K562 (cell line): ENCODE results near the gene SNX14. TPM values are rescaled to one million over a fixed set of nuclear protein-coding genes. Genes with fewer than 3 reads are reported as not detected.

ENCODE experiments used
- ASH1L ChIP-seq: fragments of 450-650 bp; IDR thresholded peaks from 2 replicates; pipeline ENCODE4 v1.6.1; 2018; ENCODE audit warnings: borderline replicate concordance, mild to moderate bottlenecking, low read depth; ENCODE audit not compliant: partially characterized antibody
- BRD4 ChIP-seq: fragments of 200-600 bp; sonication (generic); IDR thresholded peaks from 2 replicates; pipeline ENCODE4 v1.6.1; 2017; ENCODE audit warnings: inconsistent platforms
- CAMTA2 ChIP-seq: fragments of 250-450 bp; sonication (Bioruptor Pico); conservative IDR thresholded peaks from 2 replicates; pipeline ENCODE4 v1.5.1; 2022
- CHD2 ChIP-seq: IDR thresholded peaks from 2 replicates; pipeline ENCODE4 v1.6.1; 2011; ENCODE audit warnings: low read depth, low read length
- CREB1 ChIP-seq, 2 experiments: sonication (generic) in 1 of 2; formaldehyde crosslinking in 1 of 2; IDR thresholded peaks; 2 replicates each; pipeline versions ENCODE4 v1.6.1 to v1.8.0; 2012 to 2022; ENCODE audit warnings: inconsistent platforms in 1 of 2, mild to moderate bottlenecking in 1 of 2, missing genetic modification reagents in 1 of 2, moderate library complexity in 1 of 2
- DACH1 ChIP-seq: fragments of 450-650 bp; IDR thresholded peaks from 2 replicates; pipeline ENCODE4 v1.6.1; 2018; ENCODE audit not compliant: partially characterized antibody
- LARP7 ChIP-seq: fragments of 450-650 bp; IDR thresholded peaks from 2 replicates; pipeline ENCODE4 v1.6.1; 2016
- MAFK ChIP-seq: IDR thresholded peaks from 2 replicates; pipeline ENCODE4 v1.6.1; 2011; ENCODE audit warnings: low read length, improper control_type of control experiment
- NR3C1 ChIP-seq: sonication (generic); formaldehyde crosslinking; IDR thresholded peaks from 2 replicates; pipeline ENCODE4 v1.8.1; 2022; ENCODE audit warnings: missing genetic modification reagents
- PRPF4 ChIP-seq: fragments of 200-400 bp; formaldehyde crosslinking; IDR thresholded peaks from one replicate; pipeline ENCODE4 v1.6.1; 2017; ENCODE audit warnings: low read length, low read depth, mild to moderate bottlenecking; ENCODE audit not compliant: insufficient read depth, poor library complexity, severe bottlenecking
- PURB ChIP-seq: sonication (generic); formaldehyde crosslinking; IDR thresholded peaks from 2 replicates; pipeline ENCODE4 v1.9.0; 2021; ENCODE audit warnings: low read depth, mild to moderate bottlenecking, missing genetic modification reagents
- RB1 ChIP-seq: fragments of 450-650 bp; IDR thresholded peaks from 2 replicates; pipeline ENCODE4 v1.6.1; 2017; ENCODE audit warnings: low read depth, mild to moderate bottlenecking
- RBM39 ChIP-seq: fragments of 200-400 bp; formaldehyde crosslinking; optimal IDR thresholded peaks from 2 replicates; pipeline ENCODE3; 2018; ENCODE audit warnings: low read depth, low read length
- SMAD1 ChIP-seq: fragments of 150-350 bp; IDR thresholded peaks from 2 replicates; pipeline ENCODE4 v1.6.1; 2014; ENCODE audit warnings: low read length, low read depth; ENCODE audit not compliant: partially characterized antibody
- SMARCE1 ChIP-seq: fragments of 450-650 bp; IDR thresholded peaks from 2 replicates; pipeline ENCODE4 v1.7.1; 2016; ENCODE audit warnings: mild to moderate bottlenecking
- TCF3 ChIP-seq: sonication (generic); formaldehyde crosslinking; IDR thresholded peaks from 2 replicates; pipeline ENCODE4 v1.4.0; 2020; ENCODE audit warnings: mild to moderate bottlenecking, missing genetic modification reagents
- ZNF165 ChIP-seq: fragments of 250-450 bp; sonication (Bioruptor Pico); IDR thresholded peaks from 2 replicates; pipeline ENCODE4 v1.4.0; 2020; ENCODE audit warnings: borderline replicate concordance
- ZNF282 ChIP-seq: sonication (generic); formaldehyde crosslinking; IDR thresholded peaks from 2 replicates; pipeline ENCODE4 v1.8.1; 2023; ENCODE audit warnings: missing genetic modification reagents
- ZNF589 ChIP-seq: fragments of 200-800 bp; sonication (Bioruptor generic); IDR thresholded peaks from 2 replicates; pipeline ENCODE4 v1.6.1; 2016; ENCODE audit warnings: low read depth, missing genetic modification characterization, missing compliant biosample characterization
- ZSCAN32 ChIP-seq: fragments of 450-650 bp; formaldehyde crosslinking; IDR thresholded peaks from 2 replicates; pipeline ENCODE4 v1.4.0; 2020; ENCODE audit warnings: mild to moderate bottlenecking, moderate library complexity
- polyA plus RNA-seq, 8 experiments: library from polyadenylated mRNA; depleted of rRNA in 4 of 8; stranded (reverse) in 5 of 8; unstranded in 3 of 8; fragments of >200 nt; fragmentation: Nextera tagmentation in 2 of 8; fragmentation: Illumina TruSeq in 1 of 8; extraction: Ambion mirVana in 2 of 8; extraction: Trizol in 1 of 8; gene quantifications; 2 replicates each; pipeline versions ENCODE4 v1.2.1 to v1.2.3, GENCODE V29; 2011 to 2014; ENCODE audit warnings: inconsistent platforms in 1 of 8, missing spikeins in 1 of 8
- total RNA-seq, 7 experiments: library from RNA; depleted of rRNA in 6 of 7; stranded (reverse); fragments of >200 nt in 6 of 7; fragmentation: Illumina TruSeq in 2 of 7; extraction: Trizol in 2 of 7; gene quantifications; 2 replicates each; pipeline versions ENCODE4 v1.2.1 to v1.2.3, GENCODE V29; 2011 to 2021; ENCODE audit warnings: low replicate concordance in 1 of 7
- TF ChIP-seq, protein P1 (sequence below): sonication (generic); formaldehyde crosslinking; IDR thresholded peaks from 2 replicates; pipeline ENCODE4 v1.8.1; 2022; ENCODE audit warnings: missing genetic modification reagents
- TF ChIP-seq, protein P2 (sequence below): fragments of 450-650 bp; IDR thresholded peaks from 2 replicates; pipeline ENCODE4 v1.6.1; 2016; ENCODE audit warnings: mild to moderate bottlenecking
- TF ChIP-seq, protein P3 (sequence below): fragments of 450-650 bp; IDR thresholded peaks from 2 replicates; pipeline ENCODE4 v1.6.1; 2016; ENCODE audit warnings: missing biosample characterization, missing genetic modification characterization
- TF ChIP-seq, protein P4 (sequence below): fragments of 250-450 bp; sonication (Bioruptor Pico); IDR thresholded peaks from 2 replicates; pipeline ENCODE4 v1.8.0; 2022; ENCODE audit warnings: inconsistent platforms

The SNX14 gene
- total and polyA plus RNA-seq, 9 of the 15 experiments (the other 6 are each of a cell fraction or from before 2014, with no cell fraction given), result 46.5 to 140 (median 71.2) TPM

DNA sequence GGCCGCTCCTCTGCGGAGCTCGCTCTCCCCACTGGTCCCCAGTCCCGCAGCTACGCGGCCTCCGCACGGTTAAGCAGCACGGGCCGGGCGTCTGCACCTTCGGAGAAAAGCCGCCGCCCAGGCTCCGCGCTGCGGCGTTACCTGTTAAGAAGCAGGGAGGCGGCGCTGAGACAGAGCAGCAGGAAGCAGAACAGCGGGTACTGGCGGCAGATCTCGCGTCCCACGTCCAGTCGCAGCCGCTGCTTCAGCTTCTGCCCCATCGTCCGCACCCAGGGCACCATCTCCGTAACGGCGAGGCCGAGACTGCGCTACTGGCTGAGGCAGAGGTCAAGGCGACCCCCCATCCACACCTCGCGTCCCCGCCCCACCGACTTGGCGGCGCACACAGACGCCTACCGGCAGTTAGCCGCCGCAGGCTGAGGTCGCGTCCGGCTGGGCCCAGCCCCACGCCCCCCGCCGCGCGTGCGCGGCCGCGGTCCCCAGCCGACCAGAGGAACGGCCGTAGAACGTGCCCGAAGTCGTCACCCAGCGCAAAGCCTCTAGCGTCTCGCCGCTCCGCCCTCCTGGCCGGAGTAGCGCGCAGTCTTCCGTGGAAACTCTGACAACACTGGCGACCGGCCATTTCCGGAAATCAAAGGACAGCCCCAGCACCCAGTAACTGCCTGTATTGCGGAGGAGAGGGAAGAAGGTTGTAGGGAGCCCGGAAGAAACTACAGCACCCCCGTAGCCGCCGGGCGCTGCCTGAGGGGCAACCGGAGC is at the start of gene SNX14 (continued):
- TF ChIP-seq, protein P1, sequence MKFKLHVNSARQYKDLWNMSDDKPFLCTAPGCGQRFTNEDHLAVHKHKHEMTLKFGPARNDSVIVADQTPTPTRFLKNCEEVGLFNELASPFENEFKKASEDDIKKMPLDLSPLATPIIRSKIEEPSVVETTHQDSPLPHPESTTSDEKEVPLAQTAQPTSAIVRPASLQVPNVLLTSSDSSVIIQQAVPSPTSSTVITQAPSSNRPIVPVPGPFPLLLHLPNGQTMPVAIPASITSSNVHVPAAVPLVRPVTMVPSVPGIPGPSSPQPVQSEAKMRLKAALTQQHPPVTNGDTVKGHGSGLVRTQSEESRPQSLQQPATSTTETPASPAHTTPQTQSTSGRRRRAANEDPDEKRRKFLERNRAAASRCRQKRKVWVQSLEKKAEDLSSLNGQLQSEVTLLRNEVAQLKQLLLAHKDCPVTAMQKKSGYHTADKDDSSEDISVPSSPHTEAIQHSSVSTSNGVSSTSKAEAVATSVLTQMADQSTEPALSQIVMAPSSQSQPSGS, result peak; percentile 47; the same call in 1 of the 2 replicates
- TF ChIP-seq PURB (CRISPR knock-in tag), result no peak
- TF ChIP-seq MAFK, result no peak
- TF ChIP-seq RB1, result peak; percentile 15; the same call in 1 of the 2 replicates
- no peak for TF ChIP-seq ZNF165 (CRISPR knock-in tag)
- no peak for TF ChIP-seq LARP7
- peak; percentile 69 for TF ChIP-seq CREB1 (IDR thresholded peaks at IDR 0.05)
- peak; percentile 75 for TF ChIP-seq CREB1 (CRISPR knock-in tag; IDR thresholded peaks at IDR 0.05)
- TF ChIP-seq, protein P2, sequence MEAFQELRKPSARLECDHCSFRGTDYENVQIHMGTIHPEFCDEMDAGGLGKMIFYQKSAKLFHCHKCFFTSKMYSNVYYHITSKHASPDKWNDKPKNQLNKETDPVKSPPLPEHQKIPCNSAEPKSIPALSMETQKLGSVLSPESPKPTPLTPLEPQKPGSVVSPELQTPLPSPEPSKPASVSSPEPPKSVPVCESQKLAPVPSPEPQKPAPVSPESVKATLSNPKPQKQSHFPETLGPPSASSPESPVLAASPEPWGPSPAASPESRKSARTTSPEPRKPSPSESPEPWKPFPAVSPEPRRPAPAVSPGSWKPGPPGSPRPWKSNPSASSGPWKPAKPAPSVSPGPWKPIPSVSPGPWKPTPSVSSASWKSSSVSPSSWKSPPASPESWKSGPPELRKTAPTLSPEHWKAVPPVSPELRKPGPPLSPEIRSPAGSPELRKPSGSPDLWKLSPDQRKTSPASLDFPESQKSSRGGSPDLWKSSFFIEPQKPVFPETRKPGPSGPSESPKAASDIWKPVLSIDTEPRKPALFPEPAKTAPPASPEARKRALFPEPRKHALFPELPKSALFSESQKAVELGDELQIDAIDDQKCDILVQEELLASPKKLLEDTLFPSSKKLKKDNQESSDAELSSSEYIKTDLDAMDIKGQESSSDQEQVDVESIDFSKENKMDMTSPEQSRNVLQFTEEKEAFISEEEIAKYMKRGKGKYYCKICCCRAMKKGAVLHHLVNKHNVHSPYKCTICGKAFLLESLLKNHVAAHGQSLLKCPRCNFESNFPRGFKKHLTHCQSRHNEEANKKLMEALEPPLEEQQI, result no peak
- no peak for TF ChIP-seq CAMTA2
- TF ChIP-seq SMARCE1, result no peak
- TF ChIP-seq, protein P3, sequence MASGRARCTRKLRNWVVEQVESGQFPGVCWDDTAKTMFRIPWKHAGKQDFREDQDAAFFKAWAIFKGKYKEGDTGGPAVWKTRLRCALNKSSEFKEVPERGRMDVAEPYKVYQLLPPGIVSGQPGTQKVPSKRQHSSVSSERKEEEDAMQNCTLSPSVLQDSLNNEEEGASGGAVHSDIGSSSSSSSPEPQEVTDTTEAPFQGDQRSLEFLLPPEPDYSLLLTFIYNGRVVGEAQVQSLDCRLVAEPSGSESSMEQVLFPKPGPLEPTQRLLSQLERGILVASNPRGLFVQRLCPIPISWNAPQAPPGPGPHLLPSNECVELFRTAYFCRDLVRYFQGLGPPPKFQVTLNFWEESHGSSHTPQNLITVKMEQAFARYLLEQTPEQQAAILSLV, result no peak
- TF ChIP-seq ZNF589 (CRISPR knock-in tag), result no peak
- TF ChIP-seq NR3C1 (CRISPR knock-in tag), result 0 out of 2 replicates have a peak, but pooled peaks have one; percentile 39
- TF ChIP-seq BRD4, result no peak
- no peak for TF ChIP-seq ZNF282 (CRISPR knock-in tag)
- no peak for TF ChIP-seq DACH1
- TF ChIP-seq TCF3 (CRISPR knock-in tag), result peak; percentile 43
- TF ChIP-seq CHD2, result no peak; the same call in 1 of the 2 replicates
- TF ChIP-seq PRPF4, result no peak
- TF ChIP-seq, protein P4, sequence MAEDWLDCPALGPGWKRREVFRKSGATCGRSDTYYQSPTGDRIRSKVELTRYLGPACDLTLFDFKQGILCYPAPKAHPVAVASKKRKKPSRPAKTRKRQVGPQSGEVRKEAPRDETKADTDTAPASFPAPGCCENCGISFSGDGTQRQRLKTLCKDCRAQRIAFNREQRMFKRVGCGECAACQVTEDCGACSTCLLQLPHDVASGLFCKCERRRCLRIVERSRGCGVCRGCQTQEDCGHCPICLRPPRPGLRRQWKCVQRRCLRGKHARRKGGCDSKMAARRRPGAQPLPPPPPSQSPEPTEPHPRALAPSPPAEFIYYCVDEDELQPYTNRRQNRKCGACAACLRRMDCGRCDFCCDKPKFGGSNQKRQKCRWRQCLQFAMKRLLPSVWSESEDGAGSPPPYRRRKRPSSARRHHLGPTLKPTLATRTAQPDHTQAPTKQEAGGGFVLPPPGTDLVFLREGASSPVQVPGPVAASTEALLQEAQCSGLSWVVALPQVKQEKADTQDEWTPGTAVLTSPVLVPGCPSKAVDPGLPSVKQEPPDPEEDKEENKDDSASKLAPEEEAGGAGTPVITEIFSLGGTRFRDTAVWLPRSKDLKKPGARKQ (CRISPR knock-in tag), result no peak
- TF ChIP-seq ASH1L, result no peak
- no peak for TF ChIP-seq RBM39
- peak; percentile 23 for TF ChIP-seq SMAD1
- TF ChIP-seq ZSCAN32 (CRISPR knock-in tag), result no peak
